CD4-positive, alpha-beta T cell treated with Interleukin-1 beta for 1 hour (primary cell): Measurements from ENCODE around the gene TMPRSS4.

Experiments used
- DNase-seq, 2 donors: peaks; one replicate each; pipeline ENCODE4 v3.0.0-alpha.2; 2020 to 2022

TMPRSS4 gene

GRCh38 chr11:118106789-118107335, 30.0 kb downstream of the TMPRSS4 start:
- no peak for DNase-seq

- DNase-seq, result no peak
Observed at GRCh38 chr11:118108513-118108912, 31.6 kb downstream of the TMPRSS4 start.

GRCh38 chr11:118109231-118109630, 32.4 kb downstream of the TMPRSS4 start:
- no peak for DNase-seq

GRCh38 chr11:118111019-118111743, 34.3 kb downstream of the TMPRSS4 start:
- DNase-seq, result no peak

GRCh38 chr11:118111744-118112035, 34.8 kb downstream of the TMPRSS4 start:
- no peak for DNase-seq

- no peak for DNase-seq
Observed at GRCh38 chr11:118112711-118113430, 36.0 kb downstream of the TMPRSS4 start.

- no peak for DNase-seq
Observed at GRCh38 chr11:118114266-118114665, 37.4 kb downstream of the TMPRSS4 start.

- DNase-seq, result no peak
Observed at GRCh38 chr11:118115048-118115447, 38.2 kb downstream of the TMPRSS4 start.

GRCh38 chr11:118117790-118118601, 41.1 kb downstream of the TMPRSS4 start:
- peak in 1 of 2 donors; percentile 12 for DNase-seq

- DNase-seq, result no peak
Observed at GRCh38 chr11:118120793-118121192, 43.9 kb downstream of the TMPRSS4 start.

GRCh38 chr11:118124929-118125535, 48.2 kb downstream of the TMPRSS4 start:
- DNase-seq, result no peak

- no peak for DNase-seq
Observed at GRCh38 chr11:118126082-118126838, 49.4 kb downstream of the TMPRSS4 start.

- DNase-seq, result no peak
Observed at GRCh38 chr11:118128310-118128709, 51.4 kb downstream of the TMPRSS4 start.

GRCh38 chr11:118128721-118129470, 52.0 kb downstream of the TMPRSS4 start:
- no peak for DNase-seq

- DNase-seq, result no peak
Observed at GRCh38 chr11:118129471-118130172, 52.7 kb downstream of the TMPRSS4 start.

- no peak for DNase-seq
Observed at GRCh38 chr11:118132385-118133151, 55.7 kb downstream of the TMPRSS4 start.

- DNase-seq, result no peak
Observed at GRCh38 chr11:118133816-118134215, 56.9 kb downstream of the TMPRSS4 start.

- DNase-seq, result no peak
Observed at GRCh38 chr11:118135051-118135795, 58.3 kb downstream of the TMPRSS4 start.

- no peak for DNase-seq
Observed at GRCh38 chr11:118135796-118136165, 58.9 kb downstream of the TMPRSS4 start.
